GM13977 (cell line): ENCODE data around the gene FBRSL1.

ENCODE experiments used
- DNase-seq: peaks from one replicate; pipeline ENCODE4 v3.0.0; 2012; ENCODE audit warnings: low spot score
- in situ Hi-C: fragments of 300-500 bp; cut with MboI; formaldehyde crosslinking; loops from one replicate; pipeline ENCODE4 v1.12.0; 2022; ENCODE audit warnings: low sequenced_read_pairs, low pct_unique_long_range_greater_than_20kb, mixed read lengths, inconsistent platforms; ENCODE audit not compliant: unreplicated experiment
- TF ChIP-seq, protein P1 (sequence below): IDR thresholded peaks from 2 replicates; pipeline ENCODE4 v1.5.1; 2012; ENCODE audit warnings: mild to moderate bottlenecking, control low read depth; ENCODE audit not compliant: insufficient read depth; ENCODE audit errors: extremely low read depth, missing control alignments

The FBRSL1 gene

GRCh38 chr12:132545164-132545953 is 55.4 kb downstream of the FBRSL1 start:
- in situ Hi-C loops, result no loop called here
- TF ChIP-seq, protein P1, sequence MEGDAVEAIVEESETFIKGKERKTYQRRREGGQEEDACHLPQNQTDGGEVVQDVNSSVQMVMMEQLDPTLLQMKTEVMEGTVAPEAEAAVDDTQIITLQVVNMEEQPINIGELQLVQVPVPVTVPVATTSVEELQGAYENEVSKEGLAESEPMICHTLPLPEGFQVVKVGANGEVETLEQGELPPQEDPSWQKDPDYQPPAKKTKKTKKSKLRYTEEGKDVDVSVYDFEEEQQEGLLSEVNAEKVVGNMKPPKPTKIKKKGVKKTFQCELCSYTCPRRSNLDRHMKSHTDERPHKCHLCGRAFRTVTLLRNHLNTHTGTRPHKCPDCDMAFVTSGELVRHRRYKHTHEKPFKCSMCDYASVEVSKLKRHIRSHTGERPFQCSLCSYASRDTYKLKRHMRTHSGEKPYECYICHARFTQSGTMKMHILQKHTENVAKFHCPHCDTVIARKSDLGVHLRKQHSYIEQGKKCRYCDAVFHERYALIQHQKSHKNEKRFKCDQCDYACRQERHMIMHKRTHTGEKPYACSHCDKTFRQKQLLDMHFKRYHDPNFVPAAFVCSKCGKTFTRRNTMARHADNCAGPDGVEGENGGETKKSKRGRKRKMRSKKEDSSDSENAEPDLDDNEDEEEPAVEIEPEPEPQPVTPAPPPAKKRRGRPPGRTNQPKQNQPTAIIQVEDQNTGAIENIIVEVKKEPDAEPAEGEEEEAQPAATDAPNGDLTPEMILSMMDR, result no peak
- DNase-seq, result no peak

- TF ChIP-seq, protein P1, result no peak
- no peak for DNase-seq
- in situ Hi-C loops, result no loop called here
Measured at GRCh38 chr12:132545955-132546354, 56.0 kb downstream of the FBRSL1 start.

GRCh38 chr12:132546647-132547046 is 56.7 kb downstream of the FBRSL1 start:
- TF ChIP-seq, protein P1, result no peak
- in situ Hi-C loops, result no loop called here
- no peak for DNase-seq

- DNase-seq, result no peak
- in situ Hi-C loops, result no loop called here
- TF ChIP-seq, protein P1, result no peak
Measured at GRCh38 chr12:132547205-132547740, 57.3 kb downstream of the FBRSL1 start.

GRCh38 chr12:132548430-132549058 is 58.6 kb downstream of the FBRSL1 start:
- TF ChIP-seq, protein P1, result no peak
- in situ Hi-C loops, result no loop called here
- DNase-seq, result no peak

DNA sequence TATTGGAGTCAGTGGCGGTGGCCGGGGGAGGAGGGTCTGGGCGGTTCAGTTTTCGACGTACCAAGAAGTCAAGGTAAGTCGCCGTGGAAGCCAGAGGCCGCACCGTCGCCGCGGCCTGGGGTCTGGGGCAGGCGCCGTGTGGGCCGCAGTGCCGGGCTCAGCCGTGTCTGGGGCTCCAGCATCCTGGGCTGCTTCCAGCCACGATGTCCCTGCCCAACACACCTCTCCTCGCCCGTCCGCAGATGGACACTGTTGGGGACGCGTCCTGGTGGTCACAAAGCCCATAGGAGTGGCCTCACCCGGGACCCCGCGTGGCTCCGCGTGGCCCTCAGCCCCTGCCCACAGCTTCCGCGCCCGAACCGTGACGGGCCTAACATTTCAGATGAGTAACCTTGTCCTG is 59.1 kb downstream of the FBRSL1 start:
- in situ Hi-C loops, result no loop called here
- TF ChIP-seq, protein P1, result no peak
- DNase-seq, result no peak
